ENCODE results near the gene KIAA1671.

KIAA1671 gene

GRCh38 chr22:25146906-25147641 lies 194.6 kb downstream of the KIAA1671 start:
- no peak overlapping the region for H3K4me3 ChIP-seq (ENCODE audit: low read depth in 1 of 2, low read length in 2 of 2)
- no peak overlapping the region for H3K27ac ChIP-seq (ENCODE audit: low read length)
- no peaks in the 10 kb centered on the region for H3K36me3 ChIP-seq (ENCODE audit: control insufficient read depth in 1 of 2, insufficient read depth in 2 of 2, low read length in 2 of 2)
- no peaks in the 10 kb centered on the region for H3K9me3 ChIP-seq (ENCODE audit: control insufficient read depth in 1 of 2, low read length in 2 of 2)
- no peaks in the 10 kb centered on the region for H3K27me3 ChIP-seq (ENCODE audit: low read depth, low read length)
- peaks cover 8 to 13% of the 10 kb centered on the region in 2 donors for H3K4me1 ChIP-seq (ENCODE audit: control insufficient read depth in 1 of 2, insufficient read depth in 2 of 2, low read length in 2 of 2)

GRCh38 chr22:25147642-25147928 lies 195.1 kb downstream of the KIAA1671 start:
- H3K27ac ChIP-seq (ENCODE audit: low read length), result no peak overlapping the region
- no peaks in the 10 kb centered on the region for H3K36me3 ChIP-seq (ENCODE audit: control insufficient read depth in 1 of 2, insufficient read depth in 2 of 2, low read length in 2 of 2)
- H3K27me3 ChIP-seq (ENCODE audit: low read depth, low read length), result no peaks in the 10 kb centered on the region
- H3K4me1 ChIP-seq (ENCODE audit: control insufficient read depth in 1 of 2, insufficient read depth in 2 of 2, low read length in 2 of 2), result peaks cover 8 to 13% of the 10 kb centered on the region in 2 donors
- no peak overlapping the region for H3K4me3 ChIP-seq (ENCODE audit: low read depth in 1 of 2, low read length in 2 of 2)
- H3K9me3 ChIP-seq (ENCODE audit: control insufficient read depth in 1 of 2, low read length in 2 of 2), result no peaks in the 10 kb centered on the region

- H3K4me1 ChIP-seq (ENCODE audit: control insufficient read depth in 1 of 2, insufficient read depth in 2 of 2, low read length in 2 of 2), result peaks cover 8 to 13% of the 10 kb centered on the region in 2 donors
- H3K9me3 ChIP-seq (ENCODE audit: control insufficient read depth in 1 of 2, low read length in 2 of 2), result no peaks in the 10 kb centered on the region
Measured at GRCh38 chr22:25148149-25148691, 195.7 kb downstream of the KIAA1671 start.

GRCh38 chr22:25149014-25149413 lies 196.5 kb downstream of the KIAA1671 start:
- Histone ChIP-seq H3K27ac (ENCODE audit: low read length) (no peak overlapping the region), H3K4me3 (ENCODE audit: low read depth in 1 of 2, low read length in 2 of 2) (no peak overlapping the region), H3K27me3 (ENCODE audit: low read depth, low read length) (no peaks in the 10 kb centered on the region), H3K4me1 (ENCODE audit: control insufficient read depth in 1 of 2, insufficient read depth in 2 of 2, low read length in 2 of 2) (peaks cover 8 to 18% of the 10 kb centered on the region in 2 donors), H3K9me3 (ENCODE audit: control insufficient read depth in 1 of 2, low read length in 2 of 2) (no peaks in the 10 kb centered on the region), H3K36me3 (ENCODE audit: control insufficient read depth in 1 of 2, insufficient read depth in 2 of 2, low read length in 2 of 2) (no peaks in the 10 kb centered on the region)

More at GRCh38 chr22:25148149-25148691, 195.7 kb downstream of the KIAA1671 start:
- Histone ChIP-seq H3K27ac (ENCODE audit: low read length) (no peak overlapping the region), H3K4me3 (ENCODE audit: low read depth in 1 of 2, low read length in 2 of 2) (no peak overlapping the region), H3K27me3 (ENCODE audit: low read depth, low read length) (no peaks in the 10 kb centered on the region), H3K36me3 (ENCODE audit: control insufficient read depth in 1 of 2, insufficient read depth in 2 of 2, low read length in 2 of 2) (no peaks in the 10 kb centered on the region)

- H3K36me3 ChIP-seq (ENCODE audit: control insufficient read depth in 1 of 2, insufficient read depth in 2 of 2, low read length in 2 of 2), result no peaks in the 10 kb centered on the region
- no peak overlapping the region for H3K27ac ChIP-seq (ENCODE audit: low read length)
- no peak overlapping the region for H3K4me3 ChIP-seq (ENCODE audit: low read depth in 1 of 2, low read length in 2 of 2)
- peaks cover 4 to 15% of the 10 kb centered on the region in 2 donors for H3K4me1 ChIP-seq (ENCODE audit: control insufficient read depth in 1 of 2, insufficient read depth in 2 of 2, low read length in 2 of 2)
- H3K9me3 ChIP-seq (ENCODE audit: control insufficient read depth in 1 of 2, low read length in 2 of 2), result no peaks in the 10 kb centered on the region
- H3K27me3 ChIP-seq (ENCODE audit: low read depth, low read length), result no peaks in the 10 kb centered on the region
Measured at GRCh38 chr22:25153961-25154666, 201.6 kb downstream of the KIAA1671 start.

GRCh38 chr22:25154667-25154999 lies 202.1 kb downstream of the KIAA1671 start:
- Histone ChIP-seq H3K27me3 (ENCODE audit: low read depth, low read length) (no peaks in the 10 kb centered on the region), H3K4me1 (ENCODE audit: control insufficient read depth in 1 of 2, insufficient read depth in 2 of 2, low read length in 2 of 2) (peaks cover 4 to 15% of the 10 kb centered on the region in 2 donors), H3K4me3 (ENCODE audit: low read depth in 1 of 2, low read length in 2 of 2) (no peak overlapping the region), H3K27ac (ENCODE audit: low read length) (no peak overlapping the region), H3K9me3 (ENCODE audit: control insufficient read depth in 1 of 2, low read length in 2 of 2) (no peaks in the 10 kb centered on the region), H3K36me3 (ENCODE audit: control insufficient read depth in 1 of 2, insufficient read depth in 2 of 2, low read length in 2 of 2) (no peaks in the 10 kb centered on the region)

GRCh38 chr22:25156736-25157135 lies 204.2 kb downstream of the KIAA1671 start:
- H3K27me3 ChIP-seq (ENCODE audit: low read depth, low read length), result no peaks in the 10 kb centered on the region
- no peak overlapping the region for H3K4me3 ChIP-seq (ENCODE audit: low read depth in 1 of 2, low read length in 2 of 2)
- no peaks in the 10 kb centered on the region for H3K36me3 ChIP-seq (ENCODE audit: control insufficient read depth in 1 of 2, insufficient read depth in 2 of 2, low read length in 2 of 2)
- no peak overlapping the region for H3K27ac ChIP-seq (ENCODE audit: low read length)
- H3K9me3 ChIP-seq (ENCODE audit: control insufficient read depth in 1 of 2, low read length in 2 of 2), result no peaks in the 10 kb centered on the region
- H3K4me1 ChIP-seq (ENCODE audit: control insufficient read depth in 1 of 2, insufficient read depth in 2 of 2, low read length in 2 of 2), result peaks cover 4 to 15% of the 10 kb centered on the region in 2 donors

- no peak overlapping the region for H3K27ac ChIP-seq (ENCODE audit: low read length)
- no peaks in the 10 kb centered on the region for H3K9me3 ChIP-seq (ENCODE audit: control insufficient read depth in 1 of 2, low read length in 2 of 2)
- H3K4me3 ChIP-seq (ENCODE audit: low read depth in 1 of 2, low read length in 2 of 2), result no peak overlapping the region
- H3K36me3 ChIP-seq (ENCODE audit: control insufficient read depth in 1 of 2, insufficient read depth in 2 of 2, low read length in 2 of 2), result no peaks in the 10 kb centered on the region
- peaks cover 4 to 10% of the 10 kb centered on the region in 2 donors for H3K4me1 ChIP-seq (ENCODE audit: control insufficient read depth in 1 of 2, insufficient read depth in 2 of 2, low read length in 2 of 2)
- no peaks in the 10 kb centered on the region for H3K27me3 ChIP-seq (ENCODE audit: low read depth, low read length)
Measured at GRCh38 chr22:25159028-25159427, 206.5 kb downstream of the KIAA1671 start.

GRCh38 chr22:25160120-25160996 lies 207.8 kb downstream of the KIAA1671 start:
- peaks cover 0 to 3% of the 10 kb centered on the region in 2 donors for H3K4me1 ChIP-seq (ENCODE audit: control insufficient read depth in 1 of 2, insufficient read depth in 2 of 2, low read length in 2 of 2)

GRCh38 chr22:25161017-25161915 lies 208.8 kb downstream of the KIAA1671 start:
- Histone ChIP-seq H3K9me3 (ENCODE audit: control insufficient read depth in 1 of 2, low read length in 2 of 2) (no peaks in the 10 kb centered on the region), H3K27me3 (ENCODE audit: low read depth, low read length) (no peaks in the 10 kb centered on the region), H3K4me1 (ENCODE audit: control insufficient read depth in 1 of 2, insufficient read depth in 2 of 2, low read length in 2 of 2) (peaks cover 0 to 4% of the 10 kb centered on the region in 2 donors), H3K4me3 (ENCODE audit: low read depth in 1 of 2, low read length in 2 of 2) (no peak overlapping the region), H3K36me3 (ENCODE audit: control insufficient read depth in 1 of 2, insufficient read depth in 2 of 2, low read length in 2 of 2) (no peaks in the 10 kb centered on the region), H3K27ac (ENCODE audit: low read length) (no peak overlapping the region)

More at GRCh38 chr22:25160120-25160996, 207.8 kb downstream of the KIAA1671 start:
- Histone ChIP-seq H3K27me3 (ENCODE audit: low read depth, low read length) (no peaks in the 10 kb centered on the region), H3K27ac (ENCODE audit: low read length) (no peak overlapping the region), H3K4me3 (ENCODE audit: low read depth in 1 of 2, low read length in 2 of 2) (no peak overlapping the region), H3K9me3 (ENCODE audit: control insufficient read depth in 1 of 2, low read length in 2 of 2) (no peaks in the 10 kb centered on the region), H3K36me3 (ENCODE audit: control insufficient read depth in 1 of 2, insufficient read depth in 2 of 2, low read length in 2 of 2) (no peaks in the 10 kb centered on the region)
